Stimulated activated CD4-positive, alpha-beta T cell treated with anti-CD3 and anti-CD28 coated beads, Interleukin-15, amount 100 ng/mL, for 24 hours (primary cell): ENCODE results near the gene TIMM8B.
"Not testable (repeated sequence)": the region's sequence is repeated elsewhere in the genome, so short reads cannot be mapped to it uniquely, and the experiment has no call there.

ENCODE experiments used
- DNase-seq: peaks from one replicate; pipeline ENCODE4 v3.0.0-alpha.2; 2020

The TIMM8B gene

GRCh38 chr11:112086422-112087191 is at the start of gene TIMM8B, which contains the start of gene SDHD:
Gene TIMM8B (minus strand): TSS chr11:112086756. CDS start chr11:112086723, 33 bp downstream.
Gene SDHD (plus strand): TSS chr11:112086873. CDS start chr11:112086908, 35 bp downstream.
- DNase-seq = peak; percentile 95

DNA sequence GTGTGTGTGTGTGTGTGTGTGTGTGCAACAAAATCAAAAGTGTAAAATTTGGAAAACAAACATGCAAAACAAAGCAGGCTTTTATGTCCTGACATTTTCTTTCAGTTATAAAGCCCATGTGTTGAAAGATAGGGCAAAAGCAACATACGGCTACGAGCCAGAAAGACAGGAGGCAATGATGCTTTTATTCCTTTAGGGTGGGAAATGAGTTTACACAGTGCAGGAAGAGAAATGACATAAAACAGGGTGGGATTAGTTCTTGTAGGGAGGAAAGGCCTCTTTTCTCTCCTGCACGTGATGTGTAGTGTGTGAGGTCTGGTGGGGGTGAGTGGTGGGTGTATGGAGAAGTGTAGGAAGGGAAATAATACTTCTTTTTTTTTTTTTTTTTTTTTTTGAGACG is 47.9 kb upstream of the TIMM8B start:
- DNase-seq = no peak

- DNase-seq = no peak
These were observed 46.2 kb upstream of the TIMM8B start for GRCh38 chr11:112132737-112133136.

- no peak for DNase-seq
These were observed 43.1 kb upstream of the TIMM8B start for GRCh38 chr11:112129656-112130055.

GRCh38 chr11:112128483-112129121 is 42.0 kb upstream of the TIMM8B start:
- DNase-seq = no peak

GRCh38 chr11:112127056-112127455 is 40.5 kb upstream of the TIMM8B start:
- no peak for DNase-seq

DNA sequence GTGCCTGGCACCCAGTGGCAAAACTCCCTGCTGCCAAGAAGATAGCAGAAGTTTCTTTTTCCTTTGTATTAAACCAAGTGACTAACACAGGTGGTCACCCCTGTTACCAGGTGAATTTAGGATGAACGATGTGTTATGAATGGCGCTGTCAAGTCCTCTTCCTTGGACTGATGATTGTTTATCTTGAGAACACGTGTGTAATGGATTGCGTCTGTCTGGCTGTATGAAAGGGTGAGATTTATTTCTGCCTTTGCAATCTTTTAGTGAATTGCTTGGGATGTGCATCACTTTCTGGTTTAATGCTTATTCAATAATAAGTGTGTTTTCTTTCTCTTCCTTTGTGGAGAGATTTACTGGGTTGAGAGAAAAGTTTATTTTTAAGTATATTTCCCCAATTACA is 36.6 kb upstream of the TIMM8B start:
- no peak for DNase-seq

GRCh38 chr11:112121981-112122615 is 35.5 kb upstream of the TIMM8B start:
- DNase-seq = no peak

DNA sequence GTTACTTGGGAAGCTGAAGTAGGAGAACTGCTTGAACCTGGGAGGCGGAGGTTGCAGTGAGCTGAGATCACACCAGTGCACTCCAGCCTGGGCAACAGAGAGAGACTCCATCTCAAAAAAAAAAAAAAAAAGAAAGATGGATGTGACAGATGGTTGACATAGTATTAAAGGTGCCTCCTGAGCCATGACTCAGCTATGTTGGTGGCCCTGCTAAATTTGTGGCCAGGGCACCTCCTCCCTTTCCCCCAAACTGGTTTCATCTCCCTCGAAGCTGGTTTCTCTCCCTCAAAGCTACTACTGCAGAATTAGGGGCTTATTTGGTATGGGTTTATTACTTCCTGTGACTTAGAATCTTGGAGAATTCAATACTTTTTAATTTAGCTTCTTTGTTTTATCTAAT is 31.6 kb upstream of the TIMM8B start:
- peak; percentile 14 for DNase-seq

GRCh38 chr11:112115386-112115785 is 28.8 kb upstream of the TIMM8B start:
- DNase-seq = no peak

DNA sequence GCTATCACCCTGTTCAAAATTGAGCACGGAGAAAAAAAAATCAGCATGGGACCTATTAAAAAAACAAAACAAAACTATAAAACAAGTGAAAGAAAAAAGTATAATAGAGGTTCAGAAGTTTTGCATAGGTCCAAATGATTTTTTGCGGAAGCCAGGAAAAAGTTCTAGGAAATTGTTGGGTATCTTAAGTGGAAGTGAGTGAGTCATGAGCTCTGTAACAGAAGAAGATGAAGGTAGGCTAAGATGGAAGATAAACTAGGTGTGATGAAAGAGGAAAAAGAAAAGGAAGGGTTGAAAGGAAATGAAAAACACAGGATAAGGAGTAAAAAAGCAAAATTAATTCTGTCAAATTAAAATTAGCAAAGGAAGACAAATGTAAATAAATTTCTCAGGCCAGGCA is 27.9 kb upstream of the TIMM8B start:
- no peak for DNase-seq

DNA sequence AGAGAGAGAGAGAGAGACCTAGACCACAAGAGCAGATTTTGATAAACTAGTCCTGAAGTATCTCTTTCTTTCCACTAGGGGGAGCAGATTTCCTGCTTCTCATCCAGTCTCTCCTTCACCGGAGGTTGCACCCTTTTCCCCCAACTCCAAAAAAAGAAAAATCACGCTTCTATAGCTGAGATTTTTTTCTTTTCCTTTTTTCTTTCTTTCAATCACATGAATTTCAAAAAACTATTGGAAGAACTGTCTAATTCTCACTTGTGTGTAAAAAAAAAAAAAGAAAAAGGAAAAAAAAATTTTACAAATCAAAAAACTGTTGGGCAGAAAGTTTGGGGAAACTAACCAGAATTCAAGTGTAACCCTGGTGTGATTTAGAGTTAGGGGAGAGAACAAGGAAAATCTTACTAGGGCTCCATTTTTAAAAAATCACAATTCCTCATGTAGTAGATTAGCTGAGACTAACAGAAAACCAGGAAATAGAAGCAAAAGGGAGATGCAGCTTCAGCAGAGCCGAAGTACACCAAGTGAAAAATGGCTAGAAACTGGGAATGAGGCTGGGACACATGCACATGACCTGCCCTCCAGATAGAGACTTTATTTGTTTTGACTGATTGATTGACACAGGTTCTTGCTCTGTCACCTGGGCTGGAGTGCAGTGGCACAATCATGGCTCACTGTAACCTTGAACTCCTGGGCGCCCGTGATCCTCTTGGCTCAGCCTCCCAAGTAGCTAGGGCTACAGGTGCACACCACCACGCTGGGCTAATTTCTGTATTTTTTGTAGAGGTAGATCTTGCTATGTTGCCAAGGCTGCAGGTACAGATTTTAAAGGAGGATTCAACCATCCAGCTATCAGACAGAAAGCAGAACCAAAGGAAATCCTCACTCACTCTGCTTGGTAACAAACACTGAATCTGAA is 27.2 kb upstream of the TIMM8B start:
- no peak for DNase-seq

GRCh38 chr11:112106070-112106469 is 19.5 kb upstream of the TIMM8B start:
- no peak for DNase-seq

DNA sequence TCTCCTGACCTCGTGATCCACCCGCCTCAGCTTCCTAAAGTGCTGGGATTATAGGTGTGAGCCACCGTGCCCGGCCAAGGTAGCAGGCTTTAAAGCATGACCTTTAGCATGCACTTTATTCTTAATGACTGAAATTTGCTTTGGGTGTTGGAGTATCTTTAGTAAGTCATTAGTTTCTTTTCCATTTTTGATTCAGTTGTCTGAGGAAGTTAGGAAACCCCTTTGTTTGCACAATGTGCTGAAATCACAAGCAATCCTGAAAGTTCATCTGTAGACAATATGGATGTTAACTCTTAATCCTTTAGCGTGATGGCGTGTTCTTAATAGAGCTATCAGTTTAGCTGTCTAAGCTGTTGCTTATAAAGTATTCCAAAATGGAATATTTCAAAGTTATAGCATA is 16.9 kb upstream of the TIMM8B start:
- DNase-seq = no peak

DNA sequence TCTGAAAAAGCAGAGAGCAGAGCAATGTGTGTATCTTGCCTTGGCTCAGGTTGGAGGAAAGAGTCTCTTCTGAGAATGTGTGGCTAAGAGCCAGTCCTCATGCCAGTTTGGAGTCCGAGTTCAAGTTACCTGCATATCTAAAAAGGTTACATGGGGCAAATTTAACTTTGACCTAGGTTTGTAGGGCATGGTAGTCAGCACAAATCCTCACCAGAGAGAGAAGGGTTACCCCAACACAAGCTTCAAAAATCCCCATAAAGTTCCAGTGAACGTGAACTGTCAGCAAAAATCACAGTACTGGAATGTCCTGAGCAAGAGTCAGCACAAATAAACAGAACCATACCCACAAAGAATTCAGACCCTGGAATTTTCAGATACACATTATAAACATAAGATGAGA is 13.9 kb upstream of the TIMM8B start:
- no peak for DNase-seq

DNA sequence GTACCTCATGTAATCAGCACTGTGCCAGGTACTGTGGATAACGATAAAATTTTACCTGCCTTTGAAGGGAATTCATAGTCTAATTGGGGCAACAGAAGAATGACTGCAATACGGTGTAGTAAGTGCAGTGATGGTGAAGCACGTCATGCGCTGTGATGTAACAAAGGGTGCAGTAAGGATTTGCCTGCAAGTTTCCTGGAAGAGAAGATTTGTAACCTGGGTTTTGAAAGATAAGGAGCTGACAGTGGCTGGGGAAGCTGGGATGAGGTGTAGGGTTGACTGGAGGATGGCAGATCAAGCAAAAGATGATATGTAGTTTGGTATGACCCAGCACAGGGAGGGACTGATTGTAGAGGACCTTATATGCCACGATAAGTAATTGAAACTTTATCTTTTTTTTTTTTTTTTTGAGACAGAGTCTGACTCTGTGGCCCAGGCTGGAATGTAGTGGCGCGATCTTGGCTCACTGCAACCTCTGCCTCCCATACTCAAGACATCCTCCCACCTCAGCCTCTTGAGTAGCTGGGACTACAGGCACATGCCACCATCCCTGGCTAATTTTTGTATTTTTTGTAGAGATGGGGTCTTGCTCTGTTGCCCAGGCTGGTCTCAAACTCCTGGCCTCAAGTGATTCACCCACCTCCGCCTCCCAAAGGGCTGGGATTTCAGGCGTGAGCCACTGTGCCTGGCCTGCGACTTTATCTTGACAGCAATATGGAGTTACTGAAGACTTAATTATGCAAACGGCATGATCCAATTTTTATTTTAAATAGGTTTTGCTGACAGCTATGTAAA is 11.4 kb upstream of the TIMM8B start:
- DNase-seq = no peak

DNA sequence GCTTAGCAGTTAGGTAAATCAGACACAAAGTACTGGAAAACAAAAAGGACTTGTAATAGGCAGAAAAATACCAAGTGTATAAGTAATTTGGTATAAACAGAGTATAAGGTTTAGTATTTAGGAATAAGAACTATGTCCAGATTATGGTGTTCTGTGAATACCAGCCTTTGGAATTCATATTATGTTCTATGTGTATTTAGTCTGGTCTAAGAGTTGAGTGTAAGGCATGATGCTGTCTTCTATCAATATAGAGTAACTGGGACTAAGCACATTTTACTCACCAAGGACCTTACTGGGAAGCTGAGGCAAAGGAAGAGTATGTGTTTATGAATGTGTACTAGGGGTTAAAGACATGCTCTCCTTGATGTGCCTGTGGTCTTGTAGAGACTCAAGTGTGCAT is 9.6 kb upstream of the TIMM8B start:
- no peak for DNase-seq

DNA sequence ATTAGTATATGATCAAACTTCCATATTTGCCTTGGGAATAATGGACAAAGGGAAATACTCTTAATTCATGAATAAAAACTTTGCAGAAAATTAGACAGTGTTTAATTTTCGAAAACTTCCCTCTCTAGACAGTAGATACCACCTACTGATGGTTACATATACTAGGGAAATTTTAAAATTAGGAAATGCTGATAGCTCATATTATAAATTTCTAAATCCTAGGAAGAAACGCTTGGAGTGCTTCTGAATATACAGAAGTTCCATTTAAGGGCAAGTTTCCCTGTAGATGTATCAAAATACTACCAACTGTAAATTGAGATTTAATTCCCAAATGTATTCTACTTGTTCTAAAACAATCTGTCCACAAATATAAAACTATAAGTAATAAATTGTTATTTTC is 8.7 kb upstream of the TIMM8B start:
- DNase-seq = not testable (repeated sequence)

- no peak for DNase-seq
These were observed 656 bp upstream of the TIMM8B start for GRCh38 chr11:112087212-112087611.

DNA sequence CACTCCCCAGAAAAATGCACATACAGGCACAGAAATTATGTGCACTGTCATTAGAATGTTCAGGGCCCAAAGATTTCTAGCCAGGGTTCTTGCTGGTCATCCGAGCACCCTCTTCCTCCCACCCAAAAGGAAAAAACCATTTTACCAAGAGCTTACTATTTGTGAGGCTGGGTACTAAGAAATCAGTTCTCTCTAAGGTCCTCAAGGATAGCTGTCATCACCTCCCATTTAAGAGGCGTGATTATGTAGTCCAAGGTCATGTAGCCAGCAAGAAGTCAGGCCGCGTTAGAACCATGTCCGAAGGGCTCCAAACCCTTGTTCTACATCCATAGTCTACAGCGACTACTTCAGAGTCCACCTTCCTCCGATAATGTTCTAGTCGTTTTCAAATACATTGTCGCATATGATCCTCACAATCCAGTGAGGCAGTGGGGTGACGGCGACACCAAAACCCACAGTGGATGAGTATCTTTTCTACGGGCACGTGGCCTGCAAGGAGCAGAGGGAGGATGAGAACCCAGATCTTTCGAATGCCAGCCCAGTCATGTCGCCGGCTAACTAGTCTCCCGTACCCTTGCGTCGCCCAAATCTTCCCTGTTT is 634 bp downstream of the TIMM8B start:
- DNase-seq = peak; percentile 59

DNA sequence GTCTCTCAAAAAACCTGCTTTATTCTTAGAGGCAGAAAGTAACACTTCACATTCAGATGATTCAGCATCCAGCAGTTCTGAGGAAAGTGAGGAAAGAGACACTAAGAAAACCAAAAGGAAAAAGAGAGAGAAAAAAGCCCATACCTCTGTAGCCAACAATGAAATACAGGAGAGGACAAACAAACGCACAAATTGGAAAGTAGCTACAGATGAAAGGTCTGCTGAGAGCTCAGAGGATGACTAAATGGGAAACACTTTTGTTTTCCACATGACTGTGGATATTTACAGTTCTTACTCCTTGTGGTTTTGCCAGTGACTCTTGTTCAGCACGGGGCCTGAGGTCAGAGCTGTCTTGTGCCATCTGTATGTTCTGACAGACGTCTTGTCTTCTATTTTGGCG is 3.8 kb downstream of the TIMM8B start:
- DNase-seq = peak; percentile 44
